HCT116 (cell line): ENCODE results near the gene TMEM81. TPM values are rescaled to one million over a fixed set of nuclear protein-coding genes. Genes with fewer than 3 reads are reported as not detected.

Source experiments
- ATAC-seq: fragments of 200-7000 bp; cut with Tn5 transposase; 2 replicates; pipeline ENCODE4 v1.9.1; 2020; ENCODE audit warnings: mild to moderate bottlenecking, moderate library complexity
- BruUV-seq: library from RNA; stranded (reverse); fragments of 400-500 nt; replicated peaks from 2 replicates; lab custom pipeline; 2021; lab: Mats Ljungman, UMichigan
- CTCF ChIA-PET: fragments of 300-600 bp; sonication (Branson Sonifier 250); formaldehyde crosslinking; loops from one replicate; lab custom pipeline; 2021; ENCODE audit warnings: antibody characterized with exemption; lab: Charles Lee
- POLR2A ChIA-PET: fragments of 300-600, 350-600 bp; sonication (Branson Sonifier 250); formaldehyde crosslinking; loops from one replicate; lab custom pipeline; 2021; ENCODE audit warnings: antibody characterized with exemption; lab: Charles Lee
- RAD21 ChIA-PET, 2 experiments: fragments of 300-600 bp; sonication (Branson Sonifier 250); formaldehyde crosslinking; loops; one replicate each; lab custom pipeline; 2023; ENCODE audit warnings: low total read pairs in 2 of 2; ENCODE audit not compliant: uncharacterized antibody in 2 of 2, unreplicated experiment in 2 of 2, low non-redundant PET in 1 of 2; lab: Charles Lee
- DNase-seq: peaks from one replicate; pipeline ENCODE4 v3.0.0-alpha.2; 2010; ENCODE audit warnings: low read depth, low spot score
- H2AFZ ChIP-seq: fragments of 200-600 bp; shearing (Covaris generic), sonication (generic); 2 replicates; pipeline ENCODE4 v1.6.1; 2017; ENCODE audit warnings: low read depth, mixed run types, mixed read lengths, antibody characterized with exemption, low read length; ENCODE audit not compliant: poor library complexity, severe bottlenecking
- H3K27ac ChIP-seq: 2 replicates; pipeline ENCODE4 v1.5.1; 2012; ENCODE audit warnings: low read depth, low read length
- H3K27me3 ChIP-seq: fragments of 200-600 bp; sonication (generic); 2 replicates; pipeline ENCODE4 v1.6.1; 2016; ENCODE audit warnings: mixed run types, low read length, mixed read lengths; ENCODE audit not compliant: insufficient read depth
- H3K36me3 ChIP-seq, 2 experiments: fragments of 200-500 bp in 1 of 2; fragments of 200-600 bp in 1 of 2; sonication (Bioruptor generic) in 1 of 2; sonication (generic) in 1 of 2; 2 replicates each; pipeline versions ENCODE4 v1.5.1 to v1.6.1; 2014 to 2016; ENCODE audit warnings: low read length in 2 of 2, inconsistent platforms in 1 of 2, mixed read lengths in 1 of 2, mixed run types in 1 of 2; ENCODE audit not compliant: insufficient read depth in 2 of 2, control insufficient read depth in 1 of 2
- H3K4me1 ChIP-seq, 2 experiments: fragments of 200-600 bp in 1 of 2; sonication (generic) in 1 of 2; 2 replicates each; pipeline versions ENCODE4 v1.5.1 to v1.6.1; 2012 to 2017; ENCODE audit warnings: low read length in 2 of 2, inconsistent platforms in 1 of 2, mild to moderate bottlenecking in 1 of 2, mixed read lengths in 1 of 2, mixed run types in 1 of 2, moderate library complexity in 1 of 2; ENCODE audit not compliant: insufficient read depth in 2 of 2, control insufficient read depth in 1 of 2
- H3K4me2 ChIP-seq: fragments of 200-600 bp; sonication (generic); 2 replicates; pipeline ENCODE4 v1.6.1; 2017; ENCODE audit warnings: mixed run types, low read length, mixed read lengths
- H3K4me3 ChIP-seq, 2 experiments: fragments of 200-600 bp in 1 of 2; sonication (generic) in 1 of 2; replicated peaks in 1 of 2; 2 replicates each; pipeline ENCODE4 v1.5.1; 2011 to 2016; ENCODE audit warnings: low read length in 2 of 2, control low read depth in 1 of 2, low read depth in 1 of 2, mild to moderate bottlenecking in 1 of 2, mixed read lengths in 1 of 2, mixed run types in 1 of 2
- H3K79me2 ChIP-seq: fragments of 200-600 bp; sonication (generic); 2 replicates; pipeline ENCODE4 v1.6.1; 2017; ENCODE audit warnings: mild to moderate bottlenecking, mixed run types, low read length, moderate library complexity, mixed read lengths; ENCODE audit not compliant: insufficient read depth
- H3K9ac ChIP-seq: fragments of 200-600 bp; sonication (generic); 2 replicates; pipeline ENCODE4 v1.6.1; 2016; ENCODE audit warnings: low read length, mixed read lengths
- H3K9me2 ChIP-seq: fragments of 200-600 bp; sonication (generic), shearing (Covaris generic); 2 replicates; pipeline ENCODE4 v1.6.1; 2017; ENCODE audit warnings: mixed run types, mild to moderate bottlenecking, moderate library complexity; ENCODE audit not compliant: insufficient read depth
- H3K9me3 ChIP-seq, 2 experiments: fragments of 200-500 bp in 1 of 2; fragments of 200-600 bp in 1 of 2; sonication (Bioruptor generic) in 1 of 2; sonication (generic) in 1 of 2; 2 replicates each; pipeline ENCODE4 v1.6.1; 2014 to 2017; ENCODE audit warnings: low read length in 2 of 2, mixed read lengths in 2 of 2, inconsistent platforms in 1 of 2, low read depth in 1 of 2, mild to moderate bottlenecking in 1 of 2, mixed run types in 1 of 2, moderate library complexity in 1 of 2; ENCODE audit not compliant: control insufficient read depth in 1 of 2, insufficient read depth in 1 of 2
- H4K20me1 ChIP-seq: fragments of 200-600 bp; sonication (generic), shearing (Covaris generic); 2 replicates; pipeline ENCODE4 v1.6.1; 2017; ENCODE audit warnings: mixed run types, mild to moderate bottlenecking, moderate library complexity; ENCODE audit not compliant: insufficient read depth
- ATF3 ChIP-seq: IDR thresholded peaks from 2 replicates; pipeline ENCODE4 v1.6.1; 2012
- CBX3 ChIP-seq: IDR thresholded peaks from 2 replicates; pipeline ENCODE4 v1.6.1; 2012; ENCODE audit warnings: low read depth
- CEBPB ChIP-seq: IDR thresholded peaks from 2 replicates; pipeline ENCODE4 v1.6.1; 2012; ENCODE audit warnings: low read depth
- CTCF ChIP-seq, 3 experiments: fragments of 200-600 bp in 1 of 3; sonication (generic) in 1 of 3; IDR thresholded peaks in 2 of 3; conservative IDR thresholded peaks in 1 of 3; 2 replicates each; pipeline ENCODE4 v1.5.1; 2012 to 2017; ENCODE audit warnings: low read depth in 2 of 3, low read length in 2 of 3, antibody characterized with exemption in 1 of 3, borderline replicate concordance in 1 of 3, control low read depth in 1 of 3, mild to moderate bottlenecking in 1 of 3, mixed read lengths in 1 of 3, mixed run types in 1 of 3, moderate library complexity in 1 of 3; ENCODE audit not compliant: insufficient read depth in 1 of 3
- EGR1 ChIP-seq: IDR thresholded peaks from 2 replicates; pipeline ENCODE4 v1.6.1; 2012; ENCODE audit warnings: low read depth
- ELF1 ChIP-seq: IDR thresholded peaks from 2 replicates; pipeline ENCODE4 v1.6.1; 2012; ENCODE audit warnings: low read depth, borderline replicate concordance
- EZH2 ChIP-seq: fragments of 200-600 bp; sonication (generic); IDR thresholded peaks from 2 replicates; pipeline ENCODE4 v1.6.1; 2017; ENCODE audit warnings: antibody characterized with exemption, mixed run types
- JUND ChIP-seq: IDR thresholded peaks from 2 replicates; pipeline ENCODE4 v1.6.1; 2012
- MAX ChIP-seq: IDR thresholded peaks from 2 replicates; pipeline ENCODE4 v1.6.1; 2012
- POLR2A ChIP-seq: IDR thresholded peaks from 2 replicates; pipeline ENCODE4 v1.7.0; 2011; ENCODE audit warnings: borderline replicate concordance; ENCODE audit not compliant: insufficient read depth, insufficient read length; ENCODE audit errors: extremely low read depth
- POLR2AphosphoS5 ChIP-seq: IDR thresholded peaks from 2 replicates; pipeline ENCODE4 v1.6.1; 2011; ENCODE audit warnings: mild to moderate bottlenecking, low read depth, low read length, moderate library complexity
- RAD21 ChIP-seq: IDR thresholded peaks from 2 replicates; pipeline ENCODE4 v1.6.1; 2012; ENCODE audit warnings: low read depth, mild to moderate bottlenecking
- REST ChIP-seq: IDR thresholded peaks from 2 replicates; pipeline ENCODE4 v1.6.1; 2012; ENCODE audit warnings: low read depth
- SP1 ChIP-seq: IDR thresholded peaks from 2 replicates; pipeline ENCODE4 v1.6.1; 2012; ENCODE audit warnings: low read depth
- SRF ChIP-seq: IDR thresholded peaks from 2 replicates; pipeline ENCODE4 v1.6.1; 2012; ENCODE audit warnings: low read depth
- TCF7L2 ChIP-seq: IDR thresholded peaks from 2 replicates; pipeline ENCODE4 v1.7.0; 2011; ENCODE audit warnings: borderline replicate concordance, inconsistent platforms; ENCODE audit not compliant: insufficient read depth, insufficient read length; ENCODE audit errors: extremely low read depth
- YY1 ChIP-seq: IDR thresholded peaks from 2 replicates; pipeline ENCODE4 v1.6.1; 2011; ENCODE audit warnings: low read length, low read depth, moderate library complexity, mild to moderate bottlenecking; ENCODE audit not compliant: insufficient replicate concordance; ENCODE audit errors: extremely low read depth
- ZFX ChIP-seq: fragments of 450-650 bp; IDR thresholded peaks from 2 replicates; pipeline ENCODE4 v1.6.1; 2017
- ZNF274 ChIP-seq: fragments of 200-500 bp; sonication (Bioruptor generic); IDR thresholded peaks from 2 replicates; pipeline ENCODE4 v1.6.1; 2014; ENCODE audit warnings: mild to moderate bottlenecking, low read depth, low read length, inconsistent platforms
- intact Hi-C: fragments of 100-400 bp; cut with micrococcal nuclease; formaldehyde crosslinking; loops from 2 replicates; pipeline ENCODE4 v1.10.0; 2022
- total RNA-seq: library from RNA; stranded (reverse); gene quantifications from one replicate; pipeline ENCODE4 v1.2.1, GENCODE V29; 2021; ENCODE audit not compliant: unreplicated experiment

TMEM81 gene
- total RNA-seq, 1 experiment from 2014 or later = 4.9 TPM

GRCh38 chr1:205056956-205057568, 27.2 kb downstream of the TMEM81 start:
- H3K27me3 ChIP-seq = no peaks in the 10 kb centered on the region
- no peak for DNase-seq
- POLR2A ChIA-PET = no interaction called here

More at GRCh38 chr1:205056956-205057568, 27.2 kb downstream of the TMEM81 start:
- H3K9me2 ChIP-seq = no peaks in the 10 kb centered on the region
- no peak overlapping the region for H3K4me2 ChIP-seq
- TF ChIP-seq EZH2 (no peak), RAD21 (no peak), JUND (no peak), MAX (no peak), ZNF274 (no peak), CEBPB (no peak), ZFX (no peak), TCF7L2 (no peak), SP1 (no peak), EGR1 (no peak), ATF3 (no peak), YY1 (no peak), ELF1 (no peak), REST (no peak), SRF (no peak), CTCF (IDR thresholded peaks at IDR 0.05 in 2 of 3, conservative IDR thresholded peaks at IDR 0.05 in 1 of 3; ENCODE audit: borderline replicate concordance in 1 of 3, insufficient read depth in 1 of 3, low read depth in 2 of 3, low read length in 2 of 3) (no peak), POLR2A (no peak), CBX3 (no peak), POLR2AphosphoS5 (no peak)
- TF ChIP-seq, all 23 proteins: peak for 0
- Histone ChIP-seq H3K9me3 (no peaks in the 10 kb centered on the region), H3K36me3 (no peaks in the 10 kb centered on the region), H3K79me2 (no peaks in the 10 kb centered on the region), H3K9ac (no peak overlapping the region), H2AFZ (no peak overlapping the region), H3K4me3 (no peak overlapping the region), H3K27ac (no peak overlapping the region), H4K20me1 (no peaks in the 10 kb centered on the region), H3K4me1 (no peaks in the 10 kb centered on the region; a peak in 1 of 4 replicates)
- BruUV-seq = no TSS peak
- ChIA-PET RAD21 (no interaction called here), CTCF (no interaction called here)
- no peak for ATAC-seq
- intact Hi-C loops = no loop called here
